Effector memory CD8-positive, alpha-beta T cell (primary cell): ENCODE results near the gene KIAA0319L.
"Not testable (repeated sequence)": the region's sequence is repeated elsewhere in the genome, so short reads cannot be mapped to it uniquely, and the experiment has no call there.

Experiments
- ATAC-seq: fragments of 150-1000 bp; cut with Tn5 transposase; replicated peaks from 2 replicates; pipeline ENCODE4 v1.10.0; 2021; ENCODE audit warnings: mild to moderate bottlenecking, moderate library complexity
- DNase-seq, 3 experiments: peaks; one replicate each; pipeline ENCODE4 v3.0.0; 2021
- H3K27ac Mint-ChIP-seq, 2 donors: one replicate each; pipeline ENCODE4 v1.8.0; 2022; ENCODE audit warnings: mild to moderate bottlenecking in 2 of 2, mixed read lengths in 2 of 2, moderate library complexity in 2 of 2
- H3K27me3 Mint-ChIP-seq, 2 donors: one replicate each; pipeline ENCODE4 v1.8.0; 2022; ENCODE audit warnings: mixed read lengths in 2 of 2
- H3K36me3 Mint-ChIP-seq: one replicate; pipeline ENCODE4 v1.8.0; 2022; ENCODE audit warnings: mild to moderate bottlenecking, moderate library complexity, mixed read lengths; ENCODE audit not compliant: insufficient read depth
- H3K4me1 Mint-ChIP-seq, 2 donors: one replicate each; pipeline ENCODE4 v1.8.0; 2022; ENCODE audit warnings: low read depth in 2 of 2, mixed read lengths in 2 of 2
- H3K4me3 Mint-ChIP-seq, 2 donors: one replicate each; pipeline ENCODE4 v1.8.0; 2022; ENCODE audit warnings: mild to moderate bottlenecking in 2 of 2, mixed read lengths in 2 of 2, moderate library complexity in 2 of 2
- H3K9me3 Mint-ChIP-seq, 2 donors: one replicate each; pipeline ENCODE4 v1.8.0; 2022; ENCODE audit warnings: mixed read lengths in 2 of 2

Gene KIAA0319L

GRCh38 chr1:35463749-35464148 is 93.5 kb downstream of the KIAA0319L start:
- peak overlapping the region in 1 of 2 donors; percentile 81 for H3K27ac Mint-ChIP-seq
- H3K4me1 Mint-ChIP-seq, H3K4me3 Mint-ChIP-seq, H3K27me3 Mint-ChIP-seq, H3K36me3 Mint-ChIP-seq, ATAC-seq, DNase-seq, H3K9me3 Mint-ChIP-seq: not testable (repeated sequence)

- H3K27me3 Mint-ChIP-seq: no peaks in the 10 kb centered on the region
These were observed 94.0 kb downstream of the KIAA0319L start for GRCh38 chr1:35463232-35463631.

GRCh38 chr1:35461966-35462651 is 95.1 kb downstream of the KIAA0319L start:
- peak overlapping the region; percentile 30 to 61 for H3K27ac Mint-ChIP-seq
- H3K4me3 Mint-ChIP-seq: no peak overlapping the region
- ATAC-seq: no peak

More at GRCh38 chr1:35463232-35463631, 94.0 kb downstream of the KIAA0319L start:
- no peaks in the 10 kb centered on the region for H3K9me3 Mint-ChIP-seq
- DNase-seq: no peak
- no peak overlapping the region for H3K4me3 Mint-ChIP-seq
- peak overlapping the region in 1 of 2 donors; percentile 81 for H3K27ac Mint-ChIP-seq
- peaks cover 3 to 11% of the 10 kb centered on the region in 2 donors for H3K4me1 Mint-ChIP-seq
- peaks cover 5% of the 10 kb centered on the region for H3K36me3 Mint-ChIP-seq
- no peak for ATAC-seq

GRCh38 chr1:35460796-35461195 is 96.4 kb downstream of the KIAA0319L start:
- peaks cover 17% of the 10 kb centered on the region for H3K36me3 Mint-ChIP-seq
- no peak for ATAC-seq
- no peaks in the 10 kb centered on the region for H3K9me3 Mint-ChIP-seq
- peaks cover 5 to 13% of the 10 kb centered on the region in 2 donors for H3K4me1 Mint-ChIP-seq
- no peaks in the 10 kb centered on the region for H3K27me3 Mint-ChIP-seq
- no peak overlapping the region for H3K4me3 Mint-ChIP-seq
- no peak for DNase-seq
- peak overlapping the region; percentile 30 to 92 for H3K27ac Mint-ChIP-seq

More at GRCh38 chr1:35461966-35462651, 95.1 kb downstream of the KIAA0319L start:
- Mint-ChIP-seq H3K27me3 (no peaks in the 10 kb centered on the region), H3K36me3 (peaks cover 11% of the 10 kb centered on the region), H3K9me3 (no peaks in the 10 kb centered on the region), H3K4me1 (peaks cover 4 to 13% of the 10 kb centered on the region in 2 donors)
- DNase-seq: no peak

GRCh38 chr1:35454616-35455015 is 102.6 kb downstream of the KIAA0319L start:
- peaks cover 10 to 28% of the 10 kb centered on the region in 2 donors for H3K4me1 Mint-ChIP-seq
- DNase-seq (no peak), ATAC-seq (peak; percentile 8)
- H3K27me3 Mint-ChIP-seq: no peaks in the 10 kb centered on the region
- peaks cover 26% of the 10 kb centered on the region for H3K36me3 Mint-ChIP-seq
- peak overlapping the region; percentile 69 to 74 for H3K27ac Mint-ChIP-seq
- no peaks in the 10 kb centered on the region for H3K9me3 Mint-ChIP-seq
- no peak overlapping the region for H3K4me3 Mint-ChIP-seq

GRCh38 chr1:35454176-35454575 is 103.0 kb downstream of the KIAA0319L start:
- Mint-ChIP-seq H3K4me3 (no peak overlapping the region), H3K36me3 (peaks cover 30% of the 10 kb centered on the region), H3K27me3 (no peaks in the 10 kb centered on the region), H3K9me3 (no peaks in the 10 kb centered on the region), H3K27ac (peak overlapping the region; percentile 69 to 74), H3K4me1 (peaks cover 10 to 28% of the 10 kb centered on the region in 2 donors)
- DNase-seq (no peak), ATAC-seq (no peak)

GRCh38 chr1:35453031-35453430 is 104.2 kb downstream of the KIAA0319L start:
- H3K9me3 Mint-ChIP-seq: no peaks in the 10 kb centered on the region
- H3K4me1 Mint-ChIP-seq: peaks cover 10 to 17% of the 10 kb centered on the region in 2 donors
- DNase-seq: no peak
- H3K27me3 Mint-ChIP-seq: no peaks in the 10 kb centered on the region
- no peak for ATAC-seq
- peaks cover 38% of the 10 kb centered on the region for H3K36me3 Mint-ChIP-seq
- H3K4me3 Mint-ChIP-seq: no peak overlapping the region
- peak overlapping the region; percentile 23 to 69 for H3K27ac Mint-ChIP-seq

- DNase-seq: no peak
- Mint-ChIP-seq H3K4me1 (peaks cover 9 to 15% of the 10 kb centered on the region in 2 donors), H3K4me3 (no peak overlapping the region), H3K9me3 (no peaks in the 10 kb centered on the region), H3K27ac (peak overlapping the region; percentile 23 to 60), H3K27me3 (no peaks in the 10 kb centered on the region), H3K36me3 (peaks cover 41% of the 10 kb centered on the region)
- ATAC-seq: no peak
These were observed 105.0 kb downstream of the KIAA0319L start for GRCh38 chr1:35452106-35452774.

- ATAC-seq (peak; percentile 92), DNase-seq (peak; percentile 75 to 78 (median 76))
- no peak overlapping the region for H3K4me3 Mint-ChIP-seq
- H3K36me3 Mint-ChIP-seq: peaks cover 39% of the 10 kb centered on the region
- H3K4me1 Mint-ChIP-seq: peaks cover 6 to 15% of the 10 kb centered on the region in 2 donors
- no peaks in the 10 kb centered on the region for H3K27me3 Mint-ChIP-seq
- no peaks in the 10 kb centered on the region for H3K9me3 Mint-ChIP-seq
- peak overlapping the region; percentile 10 to 86 for H3K27ac Mint-ChIP-seq
These were observed 106.1 kb downstream of the KIAA0319L start for GRCh38 chr1:35451125-35451528.

- H3K4me3 Mint-ChIP-seq: no peak overlapping the region
- no peaks in the 10 kb centered on the region for H3K9me3 Mint-ChIP-seq
- H3K36me3 Mint-ChIP-seq: peaks cover 29% of the 10 kb centered on the region
- no peak for DNase-seq
- H3K27ac Mint-ChIP-seq: peak overlapping the region in 1 of 2 donors; percentile 14
- no peak for ATAC-seq
- H3K4me1 Mint-ChIP-seq: peaks cover 6 to 15% of the 10 kb centered on the region in 2 donors
- H3K27me3 Mint-ChIP-seq: no peaks in the 10 kb centered on the region
These were observed 107.7 kb downstream of the KIAA0319L start for GRCh38 chr1:35449334-35450008.

- no peak for ATAC-seq
- no peak for DNase-seq
- Mint-ChIP-seq H3K4me3 (no peak overlapping the region), H3K27me3 (no peaks in the 10 kb centered on the region), H3K36me3 (peaks cover 29% of the 10 kb centered on the region), H3K9me3 (no peaks in the 10 kb centered on the region), H3K4me1 (peaks cover 6 to 15% of the 10 kb centered on the region in 2 donors), H3K27ac (no peak overlapping the region)
These were observed 108.8 kb downstream of the KIAA0319L start for GRCh38 chr1:35448344-35448801.

GRCh38 chr1:35447278-35447677 is 109.9 kb downstream of the KIAA0319L start:
- Mint-ChIP-seq H3K36me3 (peaks cover 29% of the 10 kb centered on the region), H3K27ac (no peak overlapping the region), H3K27me3 (no peaks in the 10 kb centered on the region), H3K9me3 (no peaks in the 10 kb centered on the region), H3K4me1 (peaks cover 6 to 14% of the 10 kb centered on the region in 2 donors), H3K4me3 (no peak overlapping the region)
- DNase-seq (no peak), ATAC-seq (no peak)

GRCh38 chr1:35444519-35444774 is 112.8 kb downstream of the KIAA0319L start:
- H3K9me3 Mint-ChIP-seq: no peaks in the 10 kb centered on the region
- H3K36me3 Mint-ChIP-seq: peaks cover 39% of the 10 kb centered on the region
- no peak overlapping the region for H3K4me3 Mint-ChIP-seq
- DNase-seq (no peak), ATAC-seq (no peak)
- no peaks in the 10 kb centered on the region for H3K4me1 Mint-ChIP-seq
- no peak overlapping the region for H3K27ac Mint-ChIP-seq
- H3K27me3 Mint-ChIP-seq: no peaks in the 10 kb centered on the region
